ENCODE measurements around the gene RRP1B.

- TF ChIP-seq CTCF (IDR thresholded peaks at IDR 0.05) (no peak), POLR2A (IDR thresholded peaks at IDR 0.05) (no peak)
Measured at GRCh38 chr21:43614839-43615238, 44.5 kb upstream of the RRP1B start.
